ENCODE measurements around the gene LRP1.

The LRP1 gene

DNA sequence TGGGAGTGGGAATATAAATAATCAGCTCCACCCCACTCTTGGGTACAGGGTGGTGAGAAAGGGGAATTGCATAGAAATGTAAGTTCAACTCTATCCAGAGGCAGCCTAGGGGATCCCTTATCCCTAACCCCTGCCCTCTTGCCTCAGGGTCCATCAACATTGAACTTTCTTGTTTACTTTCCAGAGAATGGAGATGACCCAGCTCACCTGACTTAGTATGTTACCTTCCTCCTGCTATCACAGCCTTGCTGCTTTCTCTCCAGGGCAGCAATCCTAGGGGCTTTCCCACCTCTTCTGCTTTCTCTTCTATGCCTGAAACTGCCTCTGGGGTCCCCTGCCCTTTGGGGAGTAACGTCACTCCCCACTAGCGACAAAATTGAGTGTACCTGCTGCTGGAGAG is 2.7 kb downstream of the LRP1 start:
- Histone ChIP-seq H3K27ac (no peak overlapping the region), H3K36me3 (ENCODE audit: insufficient read depth) (no peaks in the 10 kb centered on the region), H2AFZ (ENCODE audit: low read depth) (no peak overlapping the region), H3K4me3 (IDR thresholded peaks at IDR 0.05; ENCODE audit: insufficient read depth, low read depth, low read length) (no peak overlapping the region), H3K4me1 (ENCODE audit: low read depth, poor library complexity, severe bottlenecking) (peaks cover 19% of the 10 kb centered on the region), H3K79me2 (ENCODE audit: insufficient read depth, low read depth) (no peaks in the 10 kb centered on the region), H4K20me1 (ENCODE audit: insufficient read depth) (no peaks in the 10 kb centered on the region), H3K9ac (no peak overlapping the region), H3K27me3 (ENCODE audit: insufficient read depth, low read depth) (peaks cover 58% of the 10 kb centered on the region), H3K4me2 (no peak overlapping the region)
- TF ChIP-seq, protein P1, sequence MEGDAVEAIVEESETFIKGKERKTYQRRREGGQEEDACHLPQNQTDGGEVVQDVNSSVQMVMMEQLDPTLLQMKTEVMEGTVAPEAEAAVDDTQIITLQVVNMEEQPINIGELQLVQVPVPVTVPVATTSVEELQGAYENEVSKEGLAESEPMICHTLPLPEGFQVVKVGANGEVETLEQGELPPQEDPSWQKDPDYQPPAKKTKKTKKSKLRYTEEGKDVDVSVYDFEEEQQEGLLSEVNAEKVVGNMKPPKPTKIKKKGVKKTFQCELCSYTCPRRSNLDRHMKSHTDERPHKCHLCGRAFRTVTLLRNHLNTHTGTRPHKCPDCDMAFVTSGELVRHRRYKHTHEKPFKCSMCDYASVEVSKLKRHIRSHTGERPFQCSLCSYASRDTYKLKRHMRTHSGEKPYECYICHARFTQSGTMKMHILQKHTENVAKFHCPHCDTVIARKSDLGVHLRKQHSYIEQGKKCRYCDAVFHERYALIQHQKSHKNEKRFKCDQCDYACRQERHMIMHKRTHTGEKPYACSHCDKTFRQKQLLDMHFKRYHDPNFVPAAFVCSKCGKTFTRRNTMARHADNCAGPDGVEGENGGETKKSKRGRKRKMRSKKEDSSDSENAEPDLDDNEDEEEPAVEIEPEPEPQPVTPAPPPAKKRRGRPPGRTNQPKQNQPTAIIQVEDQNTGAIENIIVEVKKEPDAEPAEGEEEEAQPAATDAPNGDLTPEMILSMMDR (conservative IDR thresholded peaks at IDR 0.05; ENCODE audit: low read depth, low read length): no peak

DNA sequence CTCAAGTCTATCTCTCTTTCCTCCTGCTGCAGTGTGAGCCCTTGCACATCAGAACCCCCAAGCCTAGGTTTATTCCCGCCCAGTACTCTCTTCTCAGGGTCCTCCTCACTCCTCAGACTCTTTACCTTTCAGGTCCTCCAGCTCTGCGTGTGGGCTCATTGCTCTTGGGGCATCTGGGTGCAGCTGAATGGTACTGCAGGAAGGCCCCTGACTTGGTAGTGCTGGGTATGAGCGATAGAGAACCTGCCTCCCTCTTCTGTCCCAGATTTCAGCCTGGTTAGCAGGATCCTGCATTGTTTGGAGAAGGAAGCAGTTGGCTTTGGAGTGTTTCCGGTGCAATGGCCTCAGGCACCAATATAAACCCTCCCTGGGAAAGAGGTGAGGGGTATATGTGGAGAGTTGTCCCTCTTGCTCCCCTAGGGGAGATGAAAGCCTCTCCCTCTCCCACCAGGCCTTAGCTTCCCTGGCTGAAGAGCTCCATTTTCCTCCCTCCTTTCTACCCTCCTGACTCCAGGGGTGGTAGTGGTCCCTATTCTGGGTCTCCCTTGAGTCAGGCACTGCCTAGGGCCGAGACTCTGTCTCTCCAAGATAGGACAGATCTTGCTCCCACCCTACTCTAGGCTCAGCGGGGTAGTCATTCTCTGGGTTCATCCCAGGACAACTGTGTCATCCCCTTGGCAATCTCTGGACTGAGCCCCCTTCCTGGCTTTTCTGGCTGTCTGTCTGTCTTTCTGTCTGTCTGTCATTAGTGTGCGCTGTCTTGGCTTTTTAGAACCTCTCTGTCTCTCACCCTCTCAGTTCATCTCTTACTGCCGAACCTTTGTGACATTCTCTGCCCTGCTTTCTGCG is 3.8 kb downstream of the LRP1 start:
- Histone ChIP-seq H3K4me1 (ENCODE audit: low read depth, poor library complexity, severe bottlenecking) (peaks cover 11% of the 10 kb centered on the region), H2AFZ (ENCODE audit: low read depth) (no peak overlapping the region), H4K20me1 (ENCODE audit: insufficient read depth) (no peaks in the 10 kb centered on the region), H3K79me2 (ENCODE audit: insufficient read depth, low read depth) (no peaks in the 10 kb centered on the region), H3K4me2 (no peak overlapping the region), H3K36me3 (ENCODE audit: insufficient read depth) (no peaks in the 10 kb centered on the region), H3K9ac (no peak overlapping the region), H3K4me3 (IDR thresholded peaks at IDR 0.05; ENCODE audit: insufficient read depth, low read depth, low read length) (no peak overlapping the region), H3K27ac (no peak overlapping the region), H3K27me3 (ENCODE audit: insufficient read depth, low read depth) (peaks cover 46% of the 10 kb centered on the region)
- TF ChIP-seq, protein P1 (conservative IDR thresholded peaks at IDR 0.05; ENCODE audit: low read depth, low read length): no peak

DNA sequence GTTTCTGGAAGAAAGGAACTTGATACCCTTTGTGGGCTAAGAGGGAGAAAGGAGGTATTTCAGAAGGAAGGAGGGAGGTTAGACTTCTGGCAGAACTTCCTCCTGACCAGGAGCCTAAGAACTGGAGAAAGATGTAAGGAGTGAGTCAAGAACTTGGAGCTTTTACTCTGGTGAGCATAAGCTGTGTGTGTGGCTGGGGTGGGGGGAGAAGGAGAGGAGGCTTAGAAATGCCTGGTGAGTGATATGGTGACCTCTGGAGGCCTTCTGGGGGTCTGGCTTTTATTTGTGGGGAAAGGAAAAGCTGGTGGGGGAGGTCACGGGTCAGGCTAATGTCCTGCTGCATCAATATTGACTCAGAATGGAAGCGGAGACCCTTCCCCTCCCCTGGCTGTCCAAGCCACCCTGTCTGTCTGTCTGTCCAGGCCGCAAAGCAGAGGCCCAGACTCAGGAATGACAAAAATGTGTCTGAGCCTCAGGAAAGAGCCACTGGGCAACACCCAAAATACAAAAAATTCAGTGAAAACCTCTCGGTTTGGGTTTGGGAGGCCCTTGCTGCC is 4.8 kb downstream of the LRP1 start:
- Histone ChIP-seq H3K79me2 (ENCODE audit: insufficient read depth, low read depth) (no peaks in the 10 kb centered on the region), H2AFZ (ENCODE audit: low read depth) (no peak overlapping the region), H3K4me2 (no peak overlapping the region), H3K27ac (no peak overlapping the region), H3K36me3 (ENCODE audit: insufficient read depth) (no peaks in the 10 kb centered on the region), H4K20me1 (ENCODE audit: insufficient read depth) (no peaks in the 10 kb centered on the region), H3K9ac (no peak overlapping the region), H3K4me3 (IDR thresholded peaks at IDR 0.05; ENCODE audit: insufficient read depth, low read depth, low read length) (no peak overlapping the region), H3K27me3 (ENCODE audit: insufficient read depth, low read depth) (peaks cover 44% of the 10 kb centered on the region), H3K4me1 (ENCODE audit: low read depth, poor library complexity, severe bottlenecking) (peaks cover 9% of the 10 kb centered on the region)
- TF ChIP-seq, protein P1 (conservative IDR thresholded peaks at IDR 0.05; ENCODE audit: low read depth, low read length): no peak

DNA sequence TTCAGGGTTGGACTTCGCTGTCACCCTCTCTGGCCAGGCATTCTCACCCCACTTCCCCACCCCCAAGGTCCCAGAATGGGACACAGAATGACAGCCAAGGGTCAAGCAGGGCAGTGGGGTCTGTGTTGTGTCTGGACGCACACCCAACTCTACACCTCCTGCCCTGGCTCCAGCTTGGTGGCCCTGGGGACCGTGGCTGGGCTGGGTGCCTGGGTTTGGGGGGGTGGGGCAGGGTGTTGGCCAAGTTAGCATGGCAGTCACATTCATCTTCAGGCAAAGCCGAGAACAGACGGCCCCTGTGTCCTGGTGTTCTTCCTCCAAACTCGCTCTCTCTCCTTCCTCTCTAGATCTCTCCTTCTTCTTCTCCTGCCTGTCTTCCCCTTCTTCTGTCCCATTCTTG is 5.6 kb downstream of the LRP1 start:
- Histone ChIP-seq H2AFZ (ENCODE audit: low read depth) (no peak overlapping the region), H3K27ac (no peak overlapping the region), H3K4me3 (IDR thresholded peaks at IDR 0.05; ENCODE audit: insufficient read depth, low read depth, low read length) (no peak overlapping the region), H3K36me3 (ENCODE audit: insufficient read depth) (no peaks in the 10 kb centered on the region), H3K9ac (no peak overlapping the region), H4K20me1 (ENCODE audit: insufficient read depth) (no peaks in the 10 kb centered on the region), H3K4me2 (no peak overlapping the region), H3K27me3 (ENCODE audit: insufficient read depth, low read depth) (peaks cover 44% of the 10 kb centered on the region), H3K4me1 (ENCODE audit: low read depth, poor library complexity, severe bottlenecking) (peaks cover 5% of the 10 kb centered on the region), H3K79me2 (ENCODE audit: insufficient read depth, low read depth) (no peaks in the 10 kb centered on the region)
- TF ChIP-seq, protein P1 (conservative IDR thresholded peaks at IDR 0.05; ENCODE audit: low read depth, low read length): no peak
